Measurements from ENCODE around the gene CREB3L2.

CREB3L2 gene

DNA sequence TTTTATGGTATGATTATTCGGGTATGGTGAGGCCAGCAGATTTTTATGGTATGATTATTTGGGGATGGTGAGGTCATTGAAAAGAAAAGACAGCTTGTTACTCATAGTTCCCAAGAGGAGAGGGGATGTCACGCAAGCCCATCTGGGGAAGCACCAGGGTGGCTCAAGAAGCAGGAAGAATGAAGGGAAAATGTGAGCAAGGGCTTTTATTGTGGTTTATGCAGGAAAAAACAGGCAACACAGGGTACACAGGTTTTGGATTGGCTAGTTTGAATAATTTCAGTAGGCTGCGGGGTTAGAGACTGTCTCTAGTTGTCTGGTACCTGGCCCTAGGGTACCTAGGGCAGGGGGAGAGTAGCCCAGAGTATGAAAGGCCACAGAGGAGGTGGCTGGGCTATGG lies 128.4 kb downstream of the CREB3L2 start:
- Histone ChIP-seq H3K4me3 (ENCODE audit: insufficient read depth, low read length, poor library complexity, severe bottlenecking) (no peak overlapping the region), H3K36me3 (ENCODE audit: low read length) (no peaks in the 10 kb centered on the region), H3K9me2 (replicated peaks; ENCODE audit: insufficient read depth, low read length) (no peaks in the 10 kb centered on the region), H3F3A (ENCODE audit: insufficient read depth) (no peaks in the 10 kb centered on the region), H2AFZ (ENCODE audit: low read depth, low read length, severe bottlenecking) (no peak overlapping the region), H3K27ac (ENCODE audit: low read depth, low read length) (no peak overlapping the region), H3K27me3 (ENCODE audit: low read length) (no peaks in the 10 kb centered on the region), H3K9me3 (ENCODE audit: insufficient read depth, low read length) (no peaks in the 10 kb centered on the region), H4K20me1 (ENCODE audit: low read depth, low read length) (no peaks in the 10 kb centered on the region), H3K9ac (ENCODE audit: low read length) (no peak overlapping the region), H3K79me2 (ENCODE audit: insufficient read depth, low read length) (no peaks in the 10 kb centered on the region), H3K4me2 (ENCODE audit: low read depth, low read length, poor library complexity, severe bottlenecking) (no peak overlapping the region)
- TF ChIP-seq EZH2phosphoT487 (conservative IDR thresholded peaks at IDR 0.05; ENCODE audit: low read length) (no peak), CTCF (IDR thresholded peaks at IDR 0.05; ENCODE audit: insufficient read depth, low read length, poor library complexity, severe bottlenecking) (no peak)

GRCh38 chr7:137871170-137871915 lies 130.5 kb downstream of the CREB3L2 start:
- Histone ChIP-seq H3F3A (ENCODE audit: insufficient read depth) (no peaks in the 10 kb centered on the region), H3K79me2 (ENCODE audit: insufficient read depth, low read length) (no peaks in the 10 kb centered on the region), H3K4me3 (ENCODE audit: insufficient read depth, low read length, poor library complexity, severe bottlenecking) (no peak overlapping the region), H4K20me1 (ENCODE audit: low read depth, low read length) (no peaks in the 10 kb centered on the region), H3K9me2 (replicated peaks; ENCODE audit: insufficient read depth, low read length) (no peaks in the 10 kb centered on the region), H3K9ac (ENCODE audit: low read length) (no peak overlapping the region), H3K36me3 (ENCODE audit: low read length) (no peaks in the 10 kb centered on the region), H2AFZ (ENCODE audit: low read depth, low read length, severe bottlenecking) (no peak overlapping the region), H3K9me3 (ENCODE audit: insufficient read depth, low read length) (no peaks in the 10 kb centered on the region), H3K27me3 (ENCODE audit: low read length) (no peaks in the 10 kb centered on the region), H3K27ac (ENCODE audit: low read depth, low read length) (no peak overlapping the region), H3K4me2 (ENCODE audit: low read depth, low read length, poor library complexity, severe bottlenecking) (no peak overlapping the region)
- TF ChIP-seq EZH2phosphoT487 (conservative IDR thresholded peaks at IDR 0.05; ENCODE audit: low read length), result no peak
- TF ChIP-seq CTCF (IDR thresholded peaks at IDR 0.05; ENCODE audit: insufficient read depth, low read length, poor library complexity, severe bottlenecking), result no peak

GRCh38 chr7:137870684-137871083 lies 131.2 kb downstream of the CREB3L2 start:
- H3K9ac ChIP-seq (ENCODE audit: low read length), result no peak overlapping the region
- no peaks in the 10 kb centered on the region for H3K79me2 ChIP-seq (ENCODE audit: insufficient read depth, low read length)
- H4K20me1 ChIP-seq (ENCODE audit: low read depth, low read length), result no peaks in the 10 kb centered on the region
- H3K27ac ChIP-seq (ENCODE audit: low read depth, low read length), result no peak overlapping the region
- H3K36me3 ChIP-seq (ENCODE audit: low read length), result no peaks in the 10 kb centered on the region
- H3F3A ChIP-seq (ENCODE audit: insufficient read depth), result no peaks in the 10 kb centered on the region
- H3K4me3 ChIP-seq (ENCODE audit: insufficient read depth, low read length, poor library complexity, severe bottlenecking), result no peak overlapping the region
- H3K4me2 ChIP-seq (ENCODE audit: low read depth, low read length, poor library complexity, severe bottlenecking), result no peak overlapping the region
- no peaks in the 10 kb centered on the region for H3K27me3 ChIP-seq (ENCODE audit: low read length)
- no peak overlapping the region for H2AFZ ChIP-seq (ENCODE audit: low read depth, low read length, severe bottlenecking)
- no peaks in the 10 kb centered on the region for H3K9me3 ChIP-seq (ENCODE audit: insufficient read depth, low read length)
- no peaks in the 10 kb centered on the region for H3K9me2 ChIP-seq (replicated peaks; ENCODE audit: insufficient read depth, low read length)
- TF ChIP-seq CTCF (IDR thresholded peaks at IDR 0.05; ENCODE audit: insufficient read depth, low read length, poor library complexity, severe bottlenecking) (no peak), EZH2phosphoT487 (conservative IDR thresholded peaks at IDR 0.05; ENCODE audit: low read length) (no peak)

Measured in SU-DHL-6 (cell line).